Measurements from ENCODE around the gene JAK1.

- no peak for TF ChIP-seq CTCF (IDR thresholded peaks at IDR 0.05)
- no peak for TF ChIP-seq POLR2A (IDR thresholded peaks at IDR 0.05)
These were observed 42.8 kb upstream of the JAK1 start for GRCh38 chr1:65009176-65009575.
